ENCODE data around the gene TMEM203. TPM values are rescaled to one million over a fixed set of nuclear protein-coding genes. Genes with fewer than 3 reads are reported as not detected.
A peak's percentile ranks its signal among the peaks of the same experiment; 100 is the strongest.
"Not testable (repeated sequence)": the region's sequence is repeated elsewhere in the genome, so short reads cannot be mapped to it uniquely, and the experiment has no call there.

The TMEM203 gene
- total RNA-seq, 5 donors from 2014 or later (not counting 1 experiment from before 2014, with no cell fraction given): 23.7 to 44.7 (median 42.1) TPM

DNA sequence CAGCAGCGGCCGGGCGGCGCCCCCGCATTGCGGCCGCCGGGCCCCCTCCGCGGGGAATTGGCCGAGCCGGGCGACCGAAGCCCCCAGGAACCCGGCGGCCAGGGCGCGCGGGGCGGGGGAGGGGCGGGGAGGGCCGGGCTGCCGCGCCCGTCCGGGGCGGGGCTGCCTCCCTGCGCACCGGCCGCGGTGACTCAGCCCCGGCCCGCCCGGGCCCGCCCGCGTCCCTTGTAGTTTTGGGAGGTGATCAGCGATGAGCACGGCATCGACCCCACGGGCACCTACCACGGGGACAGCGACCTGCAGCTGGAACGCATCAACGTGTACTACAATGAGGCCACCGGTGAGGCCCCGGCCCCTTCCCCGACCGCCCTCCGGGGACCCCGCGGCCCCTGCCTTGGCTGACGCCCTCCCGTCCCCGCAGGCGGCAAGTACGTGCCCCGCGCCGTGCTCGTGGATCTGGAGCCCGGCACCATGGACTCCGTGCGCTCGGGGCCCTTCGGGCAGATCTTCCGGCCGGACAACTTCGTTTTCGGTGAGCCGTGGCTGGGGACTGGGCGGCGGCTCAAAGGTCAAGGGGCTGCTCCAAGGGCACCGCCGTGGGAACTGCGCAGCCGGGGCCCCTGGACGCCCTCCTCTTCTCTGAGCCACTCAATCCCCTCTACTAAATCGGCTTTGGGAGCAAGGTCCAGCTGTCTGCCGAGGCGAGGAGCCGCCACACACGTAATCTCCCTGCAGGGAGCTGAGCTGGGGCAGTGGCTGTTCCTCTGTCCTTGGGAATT, 36.2 kb upstream of the TMEM203 start:
- DNase-seq (peak in 24 of 35 experiments; percentile 15 to 76 (median 41)), ATAC-seq (replicated peaks in 1 of 4) (peak; percentile 23 to 50 (median 46))
- Histone ChIP-seq H3K36me3 (ENCODE audit: control insufficient read depth in 2 of 2, extremely low read depth in 1 of 2, insufficient read depth in 1 of 2, low read length in 1 of 2) (peaks cover 3 to 19% of the 10 kb centered on the region in 2 donors), H3K9me3 (no peaks in the 10 kb centered on the region), H3K27me3 (replicated peaks in 1 of 2; ENCODE audit: control insufficient read depth in 2 of 2, extremely low read depth in 1 of 2, insufficient read depth in 2 of 2, low read length in 1 of 2) (no peaks in the 10 kb centered on the region), H3K4me1 (ENCODE audit: control insufficient read depth in 1 of 2, extremely low read depth in 1 of 2, insufficient read depth in 2 of 2, low read length in 2 of 2) (peaks cover 3 to 61% of the 10 kb centered on the region in 2 experiments), H3K27ac (ENCODE audit: low read length) (peak overlapping the region; percentile 41), H3K4me3 (ENCODE audit: control insufficient read depth in 1 of 2, extremely low read depth in 1 of 2, low read length in 1 of 2) (peak overlapping the region; percentile 55 to 58)
- peaks cover 14% of the 10 kb centered on the region for H3K36me3 Mint-ChIP-seq
- peak overlapping the region in 1 of 2 donors; percentile 82 for H3K27ac Mint-ChIP-seq
- H3K27me3 Mint-ChIP-seq: no peaks in the 10 kb centered on the region
- POLR2A ChIA-PET: interaction anchor here (1.0 to 1.6 kb wide), 10 partner anchors 13 to 155 kb away, joined by 3 to 16 read pairs (median 4); partner anchors contain the start of genes CYSRT1 (in 1 of the 2), MAN1B1 (in 1 of the 2), NELFB (in 1 of the 2) and RNF208 (in 1 of the 2)
- WGBS (ENCODE audit: insufficient coverage): 2% methylated on average over 44 of the region's 83 CpGs
- H3K9me3 Mint-ChIP-seq: no peaks in the 10 kb centered on the region
- H3K4me3 Mint-ChIP-seq: peak overlapping the region; percentile 76 to 84 (median 82)
- H3K4me1 Mint-ChIP-seq: peaks cover 29 to 38% (median 33%) of the 10 kb centered on the region in 3 donors
- CTCF ChIA-PET: interaction anchor here in 1 of 2 donors (0.5 to 1.6 kb wide), 9 partner anchors 15 to 212 kb away, joined by 3 to 4 read pairs (median 3); partner anchors contain the start of genes MAN1B1 and TPRN

DNA sequence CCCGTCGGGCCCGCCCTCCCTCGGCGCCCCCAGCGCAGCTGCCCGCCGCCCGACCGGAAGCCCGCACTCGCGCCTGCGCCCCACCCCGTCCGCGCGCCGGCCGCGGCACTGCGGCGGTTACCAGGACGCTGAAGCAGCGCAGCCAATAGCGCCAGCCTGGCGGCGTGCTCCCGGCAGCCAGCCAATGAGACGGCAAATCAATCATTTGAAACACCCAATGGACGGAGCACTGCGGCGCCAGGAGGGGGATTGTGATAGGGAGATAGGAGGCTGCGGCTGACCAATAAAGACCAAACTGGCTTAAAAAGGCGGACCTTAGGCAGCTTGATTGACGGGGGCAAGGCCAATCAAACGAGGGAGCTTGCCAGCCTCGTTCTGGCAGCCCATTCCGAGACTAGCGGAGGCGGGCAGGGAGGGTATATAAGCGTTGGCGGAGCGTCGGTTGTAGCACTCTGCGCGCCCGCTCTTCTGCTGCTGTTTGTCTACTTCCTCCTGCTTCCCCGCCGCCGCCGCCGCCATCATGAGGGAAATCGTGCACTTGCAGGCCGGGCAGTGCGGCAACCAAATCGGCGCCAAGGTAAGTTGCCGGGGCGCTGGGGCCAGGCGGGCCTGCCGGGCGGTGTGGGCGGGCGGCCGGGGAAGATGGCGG, 35.5 kb upstream of the TMEM203 start, which contains the start of gene TUBB4B:
Gene TUBB4B (plus strand): TSS at position 447 of the 649 bp plus-strand sequence. CDS start 74 bp downstream, at position 521.
- Histone ChIP-seq H3K27ac (ENCODE audit: low read length) (peak within 1 kb of the TSS; percentile 70), H3K36me3 (ENCODE audit: control insufficient read depth in 2 of 2, extremely low read depth in 1 of 2, insufficient read depth in 1 of 2, low read length in 1 of 2) (peaks cover 3 to 19% of the 10 kb centered on the region in 2 donors), H3K4me3 (ENCODE audit: control insufficient read depth in 1 of 2, extremely low read depth in 1 of 2, low read length in 1 of 2) (peak within 1 kb of the TSS; percentile 59 to 68), H3K4me1 (ENCODE audit: control insufficient read depth in 1 of 2, extremely low read depth in 1 of 2, insufficient read depth in 2 of 2, low read length in 2 of 2) (peaks cover 4 to 68% of the 10 kb centered on the region in 2 experiments), H3K9me3 (no peaks in the 10 kb centered on the region), H3K27me3 (replicated peaks in 1 of 2; ENCODE audit: control insufficient read depth in 2 of 2, extremely low read depth in 1 of 2, insufficient read depth in 2 of 2, low read length in 1 of 2) (no peaks in the 10 kb centered on the region)
- H3K27me3 Mint-ChIP-seq: no peaks in the 10 kb centered on the region
- H3K9me3 Mint-ChIP-seq: no peaks in the 10 kb centered on the region
- peaks cover 14% of the 10 kb centered on the region for H3K36me3 Mint-ChIP-seq
- under 1% methylated on average over 61 of the region's 67 CpGs for WGBS (ENCODE audit: insufficient coverage)
- CTCF ChIA-PET: interaction anchor here in 1 of 2 donors (0.5 to 1.6 kb wide), 11 partner anchors 15 to 399 kb away, joined by 3 to 8 read pairs (median 3); partner anchors contain the start of genes AJM1, MAN1B1 and TPRN
- DNase-seq: peak; percentile 88 to 100 (median 98)
- POLR2A ChIA-PET: interaction anchor here (0.6 to 1.6 kb wide), 15 partner anchors 14 to 514 kb away, joined by 3 to 16 read pairs (median 4); partner anchors contain the start of genes CYSRT1 (in 1 of the 2), MAN1B1 (in 1 of the 2), NELFB (in 1 of the 2) and RNF208 (in 1 of the 2)
- ATAC-seq (replicated peaks in 1 of 4): peak; percentile 71 to 79 (median 76)
- H3K27ac Mint-ChIP-seq: peak within 1 kb of the TSS; percentile 90 to 95
- H3K4me3 Mint-ChIP-seq: peak within 1 kb of the TSS; percentile 84 to 90 (median 85)
- peaks cover 29 to 40% (median 33%) of the 10 kb centered on the region in 3 donors for H3K4me1 Mint-ChIP-seq

DNA sequence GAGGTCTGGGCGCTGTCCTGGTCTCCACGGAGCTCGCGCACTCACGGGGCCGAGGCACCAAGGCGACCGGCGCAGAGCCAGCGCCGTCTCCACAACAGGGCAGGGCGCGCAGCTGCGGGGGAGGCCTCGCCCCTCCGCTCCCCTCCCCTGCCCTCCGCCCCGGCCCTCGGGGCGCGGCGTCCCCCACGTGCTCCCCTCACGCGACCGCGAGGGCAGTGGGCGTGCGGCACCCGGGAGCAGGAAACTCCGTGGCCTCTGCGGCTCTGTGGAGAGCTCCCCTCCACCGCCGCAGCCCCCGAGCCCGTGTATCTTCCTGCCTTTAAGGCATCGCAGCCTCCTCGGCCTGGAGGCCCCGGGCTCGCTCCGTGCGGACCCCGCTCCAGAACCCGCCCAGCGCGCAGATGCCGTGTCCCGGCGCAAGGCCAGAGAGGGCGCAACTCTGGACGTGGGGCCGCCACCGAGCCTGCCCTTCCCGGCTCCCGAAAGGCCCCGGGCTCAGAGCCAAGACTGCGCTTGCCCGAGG, 34.9 kb upstream of the TMEM203 start:
- Mint-ChIP-seq H3K27me3 (no peaks in the 10 kb centered on the region), H3K27ac (peak overlapping the region in 1 of 2 donors; percentile 74), H3K9me3 (no peaks in the 10 kb centered on the region), H3K4me3 (peak overlapping the region; percentile 67 to 84 (median 71)), H3K4me1 (peaks cover 29 to 41% (median 33%) of the 10 kb centered on the region in 3 donors), H3K36me3 (peaks cover 14% of the 10 kb centered on the region)
- Histone ChIP-seq H3K4me3 (ENCODE audit: control insufficient read depth in 1 of 2, extremely low read depth in 1 of 2, low read length in 1 of 2) (peak overlapping the region; percentile 59 to 68), H3K4me1 (ENCODE audit: control insufficient read depth in 1 of 2, extremely low read depth in 1 of 2, insufficient read depth in 2 of 2, low read length in 2 of 2) (peaks cover 4 to 73% of the 10 kb centered on the region in 2 experiments), H3K27ac (ENCODE audit: low read length) (peak overlapping the region; percentile 70), H3K9me3 (no peaks in the 10 kb centered on the region), H3K36me3 (ENCODE audit: control insufficient read depth in 2 of 2, extremely low read depth in 1 of 2, insufficient read depth in 1 of 2, low read length in 1 of 2) (peaks cover 3 to 19% of the 10 kb centered on the region in 2 donors), H3K27me3 (replicated peaks in 1 of 2; ENCODE audit: control insufficient read depth in 2 of 2, extremely low read depth in 1 of 2, insufficient read depth in 2 of 2, low read length in 1 of 2) (peaks cover 0 to 4% of the 10 kb centered on the region in 2 experiments)
- ChIA-PET CTCF (interaction anchor here in 1 of 2 donors (1.0 to 1.6 kb wide), 8 partner anchors 16 to 398 kb away, joined by 3 to 8 read pairs (median 4); partner anchors contain the start of genes AJM1, MAN1B1 and TPRN), POLR2A (interaction anchor here (0.6 to 1.6 kb wide), 15 partner anchors 14 to 513 kb away, joined by 3 to 16 read pairs (median 4); partner anchors contain the start of genes CYSRT1 (in 1 of the 2), MAN1B1 (in 1 of the 2), NELFB (in 1 of the 2) and RNF208 (in 1 of the 2))
- DNase-seq: peak in 31 of 35 experiments; percentile 43 to 84 (median 58)
- peak; percentile 25 to 44 (median 40) for ATAC-seq (replicated peaks in 1 of 4)
- WGBS (ENCODE audit: insufficient coverage): under 1% methylated on average over 58 of the region's 58 CpGs

- not testable (repeated sequence) for DNase-seq; H3K27me3 Mint-ChIP-seq; H3K9me3 ChIP-seq; ATAC-seq (replicated peaks in 1 of 4); H3K9me3 Mint-ChIP-seq
- H3K4me3 Mint-ChIP-seq: peak overlapping the region; percentile 67 to 84 (median 71)
- ChIA-PET CTCF (interaction anchor here in 1 of 2 donors (0.5 to 1.6 kb wide), 5 partner anchors 12 to 397 kb away, joined by 3 to 8 read pairs (median 4); partner anchors contain the start of genes AJM1 and RNF224), POLR2A (interaction anchor here in 1 of 2 donors (1.6 kb wide), 2 partner anchors 15 to 17 kb away, joined by 16 read pairs; partner anchors contain the start of genes NELFB and RNF208)
- peaks cover 29 to 47% (median 33%) of the 10 kb centered on the region in 3 donors for H3K4me1 Mint-ChIP-seq
- peak overlapping the region; percentile 55 to 74 for H3K27ac Mint-ChIP-seq
- Histone ChIP-seq H3K36me3 (ENCODE audit: control insufficient read depth in 2 of 2, extremely low read depth in 1 of 2, insufficient read depth in 1 of 2, low read length in 1 of 2) (peaks cover 3 to 19% of the 10 kb centered on the region in 2 donors), H3K4me3 (ENCODE audit: control insufficient read depth in 1 of 2, extremely low read depth in 1 of 2, low read length in 1 of 2) (peak overlapping the region; percentile 59 to 68), H3K27ac (ENCODE audit: low read length) (peak overlapping the region; percentile 44), H3K4me1 (ENCODE audit: control insufficient read depth in 1 of 2, extremely low read depth in 1 of 2, insufficient read depth in 2 of 2, low read length in 2 of 2) (peaks cover 4 to 73% of the 10 kb centered on the region in 2 experiments), H3K27me3 (replicated peaks in 1 of 2; ENCODE audit: control insufficient read depth in 2 of 2, extremely low read depth in 1 of 2, insufficient read depth in 2 of 2, low read length in 1 of 2) (peaks cover 0 to 11% of the 10 kb centered on the region in 2 experiments)
- 75% methylated on average over 8 of the region's 27 CpGs for WGBS (ENCODE audit: insufficient coverage)
- H3K36me3 Mint-ChIP-seq: peaks cover 14% of the 10 kb centered on the region
These were observed 34.2 kb upstream of the TMEM203 start for GRCh38 chr9:137239541-137240200.

DNA sequence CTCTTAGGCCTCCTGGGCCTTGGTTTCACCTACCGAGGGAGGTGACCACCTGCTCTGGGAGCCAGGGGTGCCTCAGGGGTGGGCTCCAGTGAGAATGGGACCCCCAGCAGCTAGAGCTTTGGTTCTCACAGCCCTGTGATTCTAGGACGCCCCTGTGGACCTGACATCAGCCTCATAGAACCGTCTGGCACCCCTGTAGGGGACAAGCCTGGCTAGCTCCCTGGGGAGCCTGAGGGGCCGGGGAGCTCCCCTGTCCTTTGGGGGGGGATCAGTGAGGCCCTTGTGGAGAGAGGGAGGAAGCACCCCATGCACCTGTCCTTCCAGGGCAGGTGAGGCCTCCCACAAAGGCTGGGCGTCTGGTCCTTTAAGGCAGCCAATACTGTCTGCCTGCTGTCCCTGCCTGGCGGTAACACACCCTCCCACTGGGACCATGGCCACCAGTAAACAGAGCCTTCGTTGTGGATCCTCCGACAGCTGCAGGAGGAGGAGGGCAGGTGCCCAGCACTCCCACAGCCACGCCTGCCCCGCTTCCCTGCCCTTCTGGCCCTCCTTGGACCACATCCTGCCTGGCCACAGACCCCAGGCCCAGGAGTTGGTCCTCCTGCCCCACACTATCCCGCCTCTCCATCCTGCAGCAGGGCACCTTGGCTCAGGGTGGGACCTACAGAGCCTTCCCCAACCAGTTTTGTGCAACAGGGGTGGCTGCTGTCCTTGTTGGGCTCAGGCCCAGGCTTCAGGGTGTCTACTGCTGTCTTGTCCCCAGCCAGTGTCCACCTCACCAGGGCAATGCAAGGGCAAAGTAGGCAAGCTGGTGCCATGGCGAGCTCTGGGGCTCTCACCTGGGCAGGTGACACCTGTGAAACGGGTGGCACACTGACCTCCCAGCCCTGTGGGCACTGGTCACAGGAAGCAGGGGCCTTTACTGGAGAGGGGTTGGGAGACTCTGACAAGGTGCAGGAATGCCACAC, 32.6 kb upstream of the TMEM203 start:
- no peak overlapping the region for H3K4me3 ChIP-seq (ENCODE audit: control insufficient read depth in 1 of 2, extremely low read depth in 1 of 2, low read length in 1 of 2)
- ChIA-PET CTCF (no interaction called here), POLR2A (no interaction called here)
- H3K27ac ChIP-seq (ENCODE audit: low read length): no peak overlapping the region
- Mint-ChIP-seq H3K9me3 (no peaks in the 10 kb centered on the region), H3K4me3 (no peak overlapping the region), H3K36me3 (peaks cover 11% of the 10 kb centered on the region), H3K4me1 (peaks cover 26 to 38% (median 30%) of the 10 kb centered on the region in 3 donors), H3K27me3 (peaks cover 0 to 5% of the 10 kb centered on the region in 2 donors), H3K27ac (no peak overlapping the region)
- peaks cover 0 to 19% of the 10 kb centered on the region in 2 experiments for H3K27me3 ChIP-seq (replicated peaks in 1 of 2; ENCODE audit: control insufficient read depth in 2 of 2, extremely low read depth in 1 of 2, insufficient read depth in 2 of 2, low read length in 1 of 2)
- no peaks in the 10 kb centered on the region for H3K9me3 ChIP-seq
- ATAC-seq (replicated peaks in 1 of 4) (no peak), DNase-seq (no peak)
- H3K36me3 ChIP-seq (ENCODE audit: control insufficient read depth in 2 of 2, extremely low read depth in 1 of 2, insufficient read depth in 1 of 2, low read length in 1 of 2): peaks cover 3 to 13% of the 10 kb centered on the region in 2 donors
- peaks cover 4 to 62% of the 10 kb centered on the region in 2 experiments for H3K4me1 ChIP-seq (ENCODE audit: control insufficient read depth in 1 of 2, extremely low read depth in 1 of 2, insufficient read depth in 2 of 2, low read length in 2 of 2)
- 95% methylated on average over 11 of the region's 13 CpGs for WGBS (ENCODE audit: insufficient coverage)
